G401.6 (cell line): ENCODE data around the gene BTNL2.
"Not testable (repeated sequence)": the region's sequence is repeated elsewhere in the genome, so short reads cannot be mapped to it uniquely, and the experiment has no call there.

ENCODE experiments used
- FAIRE-seq: peaks from 2 replicates; lab custom pipeline; 2012; peaks lifted over from hg19 to GRCh38; lab: Jason Lieb, UNC

The BTNL2 gene

GRCh38 chr6:32406857-32407256 lies at the start of gene BTNL2:
BTNL2 (minus strand) TSS chr6:32407181; CDS start chr6:32407123, 58 bp downstream.
- FAIRE-seq, result no peak

GRCh38 chr6:32449088-32449736 lies 42.2 kb upstream of the BTNL2 start:
- no peak for FAIRE-seq

GRCh38 chr6:32447932-32448331 lies 41.0 kb upstream of the BTNL2 start:
- no peak for FAIRE-seq

GRCh38 chr6:32445321-32445854 lies 38.4 kb upstream of the BTNL2 start:
- no peak for FAIRE-seq

GRCh38 chr6:32444433-32444832 lies 37.5 kb upstream of the BTNL2 start:
- FAIRE-seq, result no peak

GRCh38 chr6:32442977-32443552 lies 36.1 kb upstream of the BTNL2 start:
- no peak for FAIRE-seq

- no peak for FAIRE-seq
Measured at GRCh38 chr6:32442243-32442667, 35.3 kb upstream of the BTNL2 start.

GRCh38 chr6:32439602-32440214 lies 32.7 kb upstream of the BTNL2 start, which contains the start of gene HLA-DRA:
HLA-DRA (plus strand) TSS chr6:32439887; CDS start chr6:32439951, 64 bp downstream.
- FAIRE-seq, result peak; percentile 33

- no peak for FAIRE-seq
Measured at GRCh38 chr6:32439139-32439538, 32.2 kb upstream of the BTNL2 start.

- no peak for FAIRE-seq
Measured at GRCh38 chr6:32436995-32437836, 30.2 kb upstream of the BTNL2 start.

- FAIRE-seq, result no peak
Measured at GRCh38 chr6:32436186-32436585, 29.2 kb upstream of the BTNL2 start.

- not testable (repeated sequence) for FAIRE-seq
Measured at GRCh38 chr6:32433950-32434349, 27.0 kb upstream of the BTNL2 start.

GRCh38 chr6:32432050-32432450 lies 25.1 kb upstream of the BTNL2 start:
- peak; percentile 95 for FAIRE-seq

- no peak for FAIRE-seq
Measured at GRCh38 chr6:32431142-32431541, 24.2 kb upstream of the BTNL2 start.

- no peak for FAIRE-seq
Measured at GRCh38 chr6:32430179-32430578, 23.2 kb upstream of the BTNL2 start.

- FAIRE-seq, result no peak
Measured at GRCh38 chr6:32427934-32428474, 21.0 kb upstream of the BTNL2 start.

GRCh38 chr6:32427218-32427617 lies 20.2 kb upstream of the BTNL2 start:
- no peak for FAIRE-seq

- FAIRE-seq, result no peak
Measured at GRCh38 chr6:32426338-32426737, 19.4 kb upstream of the BTNL2 start.

GRCh38 chr6:32424589-32425300 lies 17.8 kb upstream of the BTNL2 start:
- no peak for FAIRE-seq

- FAIRE-seq, result no peak
Measured at GRCh38 chr6:32416036-32416435, 9.1 kb upstream of the BTNL2 start.

- peak; percentile 77 for FAIRE-seq
Measured at GRCh38 chr6:32415521-32416019, 8.6 kb upstream of the BTNL2 start.
